OCI-LY1 (cell line): ENCODE measurements around the gene LBHD2.
"Not testable (repeated sequence)": the region's sequence is repeated elsewhere in the genome, so short reads cannot be mapped to it uniquely, and the experiment has no call there.

Experiments
- H2AFZ ChIP-seq: fragments of 200-600 bp; sonication (generic), shearing (Covaris generic); 2 replicates; pipeline ENCODE4 v1.6.0; 2014; ENCODE audit warnings: antibody characterized with exemption, mild to moderate bottlenecking, low read length
- H3F3A ChIP-seq: fragments of 200-600 bp; sonication (generic), shearing (Covaris generic); 2 replicates; pipeline ENCODE4 v1.6.0; 2014; ENCODE audit warnings: mild to moderate bottlenecking, antibody characterized with exemption, low read length, moderate library complexity; ENCODE audit not compliant: insufficient read depth
- H3K27ac ChIP-seq: fragments of 200-600 bp; sonication (generic); 2 replicates; pipeline ENCODE4 v1.5.1; 2014; ENCODE audit warnings: low read length, mixed run types, mild to moderate bottlenecking, low read depth; ENCODE audit not compliant: poor library complexity, severe bottlenecking
- H3K27me3 ChIP-seq: fragments of 200-600 bp; sonication (generic); 2 replicates; pipeline ENCODE4 v1.6.0; 2014; ENCODE audit warnings: antibody characterized with exemption, mild to moderate bottlenecking, low read length, moderate library complexity; ENCODE audit not compliant: insufficient read depth
- H3K36me3 ChIP-seq: fragments of 200-600 bp; sonication (generic); 2 replicates; pipeline ENCODE4 v1.6.1; 2014; ENCODE audit warnings: mild to moderate bottlenecking, antibody characterized with exemption, low read length, moderate library complexity, mixed read lengths; ENCODE audit not compliant: insufficient read depth
- H3K4me1 ChIP-seq: fragments of 200-600 bp; sonication (generic); 2 replicates; pipeline ENCODE4 v1.5.1; 2014; ENCODE audit warnings: mild to moderate bottlenecking, low read length, moderate library complexity; ENCODE audit not compliant: insufficient read depth, severe bottlenecking
- H3K4me2 ChIP-seq: fragments of 200-600 bp; sonication (generic), shearing (Covaris generic); 2 replicates; pipeline ENCODE4 v1.6.1; 2014; ENCODE audit warnings: low read length
- H3K4me3 ChIP-seq: fragments of 200-600 bp; sonication (generic); 2 replicates; pipeline ENCODE4 v1.5.1; 2014; ENCODE audit warnings: low read length, low read depth, mild to moderate bottlenecking, mixed read lengths; ENCODE audit not compliant: poor library complexity, severe bottlenecking
- H3K79me2 ChIP-seq: fragments of 200-600 bp; shearing (Covaris generic); 2 replicates; pipeline ENCODE4 v1.6.1; 2016; ENCODE audit warnings: mixed run types, low read length, mixed read lengths; ENCODE audit not compliant: insufficient read depth
- H3K9ac ChIP-seq: fragments of 200-600 bp; sonication (generic), shearing (Covaris generic); 2 replicates; pipeline ENCODE4 v1.6.1; 2014; ENCODE audit warnings: mild to moderate bottlenecking, low read length, mixed read lengths
- H3K9me2 ChIP-seq: fragments of 200-600 bp; sonication (generic), shearing (Covaris generic); 2 replicates; pipeline ENCODE4 v1.6.1; 2014; ENCODE audit warnings: low read depth, mild to moderate bottlenecking, low read length, mixed read lengths
- H3K9me3 ChIP-seq: fragments of 200-600 bp; shearing (Covaris generic); 2 replicates; pipeline ENCODE4 v1.6.1; 2014; ENCODE audit warnings: low read length, mixed read lengths
- H4K20me1 ChIP-seq: fragments of 200-600 bp; sonication (generic), shearing (Covaris generic); 2 replicates; pipeline ENCODE4 v1.6.0; 2016; ENCODE audit warnings: mild to moderate bottlenecking, low read length; ENCODE audit not compliant: insufficient read depth
- EZH2 ChIP-seq: fragments of 200-600 bp; sonication (generic), shearing (Covaris generic); IDR thresholded peaks from 2 replicates; pipeline ENCODE4 v1.8.0; 2017; ENCODE audit warnings: borderline replicate concordance, mixed run types, mild to moderate bottlenecking, antibody characterized with exemption, low read length, moderate library complexity, mixed read lengths
- TF ChIP-seq, protein P1 (sequence below): fragments of 200-600 bp; sonication (generic), shearing (Covaris generic); IDR thresholded peaks from 2 replicates; pipeline ENCODE4 v1.5.1; 2017; ENCODE audit warnings: mild to moderate bottlenecking, antibody characterized with exemption, low read length, moderate library complexity, mixed read lengths

Gene LBHD2

DNA sequence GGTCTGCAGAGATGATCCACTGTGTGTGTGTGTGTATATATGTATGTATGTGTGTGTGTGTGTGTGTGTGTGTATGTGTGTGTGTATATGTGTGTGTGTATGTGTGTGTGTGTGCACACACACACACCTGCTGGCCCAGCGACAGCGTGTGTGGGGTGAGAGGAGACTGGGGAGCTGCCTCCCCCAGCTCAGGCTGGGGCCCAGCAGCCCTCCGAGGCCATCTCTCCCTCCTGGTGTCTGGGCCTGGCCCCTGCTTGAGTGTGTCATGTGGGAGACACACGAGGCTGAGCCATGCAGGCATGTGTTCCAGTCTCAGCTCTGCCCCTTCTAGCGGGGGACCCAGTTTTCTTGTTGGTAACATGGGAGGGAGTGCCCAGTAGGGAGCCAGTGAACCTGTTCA, 29.3 kb downstream of the LBHD2 start:
- Histone ChIP-seq H3K79me2 (no peaks in the 10 kb centered on the region), H3K36me3 (no peaks in the 10 kb centered on the region), H2AFZ (no peak overlapping the region), H3K9me2 (no peaks in the 10 kb centered on the region), H3K9me3 (no peaks in the 10 kb centered on the region), H3K27me3 (no peaks in the 10 kb centered on the region; the same call in 1 of the 2 replicates), H3K27ac (no peak overlapping the region), H3K4me3 (no peak overlapping the region), H3F3A (no peaks in the 10 kb centered on the region), H3K4me2 (no peak overlapping the region), H3K4me1 (peaks cover 43% of the 10 kb centered on the region), H4K20me1 (no peaks in the 10 kb centered on the region), H3K9ac (no peak overlapping the region; the same call in 1 of the 2 replicates)
- TF ChIP-seq, protein P1, sequence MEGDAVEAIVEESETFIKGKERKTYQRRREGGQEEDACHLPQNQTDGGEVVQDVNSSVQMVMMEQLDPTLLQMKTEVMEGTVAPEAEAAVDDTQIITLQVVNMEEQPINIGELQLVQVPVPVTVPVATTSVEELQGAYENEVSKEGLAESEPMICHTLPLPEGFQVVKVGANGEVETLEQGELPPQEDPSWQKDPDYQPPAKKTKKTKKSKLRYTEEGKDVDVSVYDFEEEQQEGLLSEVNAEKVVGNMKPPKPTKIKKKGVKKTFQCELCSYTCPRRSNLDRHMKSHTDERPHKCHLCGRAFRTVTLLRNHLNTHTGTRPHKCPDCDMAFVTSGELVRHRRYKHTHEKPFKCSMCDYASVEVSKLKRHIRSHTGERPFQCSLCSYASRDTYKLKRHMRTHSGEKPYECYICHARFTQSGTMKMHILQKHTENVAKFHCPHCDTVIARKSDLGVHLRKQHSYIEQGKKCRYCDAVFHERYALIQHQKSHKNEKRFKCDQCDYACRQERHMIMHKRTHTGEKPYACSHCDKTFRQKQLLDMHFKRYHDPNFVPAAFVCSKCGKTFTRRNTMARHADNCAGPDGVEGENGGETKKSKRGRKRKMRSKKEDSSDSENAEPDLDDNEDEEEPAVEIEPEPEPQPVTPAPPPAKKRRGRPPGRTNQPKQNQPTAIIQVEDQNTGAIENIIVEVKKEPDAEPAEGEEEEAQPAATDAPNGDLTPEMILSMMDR, result no peak
- no peak for TF ChIP-seq EZH2

DNA sequence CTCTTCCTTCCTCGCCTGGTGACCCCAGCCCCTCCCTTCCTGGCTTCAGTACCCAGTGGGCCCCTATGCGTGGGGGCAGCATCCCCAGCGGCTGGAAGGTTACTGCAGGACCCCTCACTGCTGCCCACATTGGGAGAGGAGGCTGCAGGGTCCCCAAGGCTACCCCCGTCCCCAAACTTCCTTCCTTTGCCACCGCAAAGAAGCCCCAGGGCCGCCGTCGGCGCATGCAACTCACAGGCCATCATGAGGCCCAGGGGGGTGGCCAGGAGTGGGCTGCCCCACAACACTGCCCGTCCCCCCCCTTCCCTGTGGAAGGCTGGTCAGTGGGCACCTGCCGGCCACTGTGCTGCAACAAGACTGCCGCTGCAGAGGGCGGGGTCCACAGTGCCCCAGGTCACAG, 29.8 kb downstream of the LBHD2 start:
- Histone ChIP-seq H2AFZ (no peak overlapping the region), H3K36me3 (no peaks in the 10 kb centered on the region), H3K4me1 (peaks cover 43% of the 10 kb centered on the region), H3K4me3 (no peak overlapping the region), H3K9me2 (no peaks in the 10 kb centered on the region), H3K4me2 (no peak overlapping the region), H3K9me3 (no peaks in the 10 kb centered on the region), H3K9ac (no peak overlapping the region), H3F3A (no peaks in the 10 kb centered on the region), H3K27me3 (no peaks in the 10 kb centered on the region; the same call in 1 of the 2 replicates), H3K27ac (no peak overlapping the region), H3K79me2 (no peaks in the 10 kb centered on the region), H4K20me1 (no peaks in the 10 kb centered on the region)
- TF ChIP-seq EZH2, result no peak
- TF ChIP-seq, protein P1, result no peak

DNA sequence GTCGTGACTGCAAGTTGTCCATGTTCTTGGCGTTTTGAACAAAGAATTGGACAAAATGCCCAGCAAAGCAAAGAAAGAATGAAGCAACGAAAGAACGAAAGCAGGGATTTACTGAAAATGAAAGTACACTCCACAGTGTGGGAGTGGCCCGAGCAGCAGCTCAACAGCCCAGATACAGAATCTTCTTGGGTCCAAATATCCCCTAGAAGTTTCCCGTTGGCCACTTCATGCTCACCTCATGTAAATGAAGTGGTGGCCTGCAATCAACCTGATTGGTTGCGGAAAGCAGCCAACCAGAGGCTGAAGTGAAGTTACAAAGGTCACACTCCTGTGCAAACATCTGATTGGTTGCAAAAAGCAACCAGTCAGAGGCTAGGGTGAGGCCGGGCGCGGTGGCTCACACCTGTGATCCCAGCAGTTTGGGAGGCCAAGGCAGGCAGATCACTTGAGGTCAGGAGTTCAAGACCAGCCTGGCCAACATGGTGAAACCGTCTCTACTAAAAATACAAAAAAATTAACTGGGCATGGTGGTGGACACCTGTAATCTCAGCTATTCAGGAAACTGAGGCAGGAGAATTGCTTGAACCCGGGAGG, 31.2 kb downstream of the LBHD2 start:
- H3F3A ChIP-seq, H3K9me2 ChIP-seq, H3K9ac ChIP-seq, H3K4me2 ChIP-seq, H4K20me1 ChIP-seq, H3K36me3 ChIP-seq, H3K4me3 ChIP-seq, H3K9me3 ChIP-seq, H3K79me2 ChIP-seq, H3K27me3 ChIP-seq, H2AFZ ChIP-seq, H3K27ac ChIP-seq: not testable (repeated sequence)
- H3K4me1 ChIP-seq, result peaks cover 38% of the 10 kb centered on the region

DNA sequence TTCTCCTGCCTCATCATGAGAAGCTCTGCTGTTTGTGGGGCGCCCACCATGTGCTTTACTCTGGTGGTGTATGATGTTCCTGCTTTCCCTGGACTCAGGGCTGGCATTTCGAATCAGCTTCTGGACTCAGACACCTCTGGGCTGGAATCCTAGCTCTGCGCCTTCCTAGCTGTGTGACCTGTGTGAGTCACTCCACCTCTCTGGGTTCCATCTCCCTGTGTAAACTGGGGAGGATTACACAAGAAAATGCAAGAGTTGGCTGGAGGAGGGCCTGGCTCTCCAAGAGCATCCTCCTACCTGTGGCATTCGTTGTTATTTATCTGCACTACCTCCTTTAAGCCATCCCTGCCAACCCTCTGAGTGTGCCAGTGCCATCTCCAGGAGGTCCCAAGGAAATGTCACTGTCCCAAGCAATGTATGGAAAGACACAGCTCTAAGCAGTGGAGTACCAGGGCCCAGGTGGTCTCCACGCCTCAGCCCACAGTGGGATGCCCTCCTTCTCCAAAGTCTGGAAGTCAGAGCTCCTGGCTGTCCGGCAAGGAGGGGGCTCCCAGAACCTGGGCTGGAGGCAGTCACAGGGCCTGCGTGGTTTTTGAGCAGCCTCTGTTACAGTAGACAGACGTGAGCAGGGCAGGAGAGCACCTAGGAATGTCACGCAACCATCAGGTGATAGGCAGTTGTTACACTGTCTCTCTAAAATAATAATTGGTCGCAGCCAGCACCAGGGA, 32.0 kb downstream of the LBHD2 start:
- no peak for TF ChIP-seq EZH2
- TF ChIP-seq, protein P1, result no peak
- no peak overlapping the region for H2AFZ ChIP-seq
- H3K4me3 ChIP-seq, result no peak overlapping the region
- no peak overlapping the region for H3K9ac ChIP-seq
- H3K4me1 ChIP-seq, result peaks cover 37% of the 10 kb centered on the region
- H3K9me3 ChIP-seq, result no peaks in the 10 kb centered on the region
- H3K9me2 ChIP-seq, result no peaks in the 10 kb centered on the region
- no peaks in the 10 kb centered on the region for H3F3A ChIP-seq
- H3K4me2 ChIP-seq, result no peak overlapping the region
- H3K36me3 ChIP-seq, result no peaks in the 10 kb centered on the region
- no peaks in the 10 kb centered on the region for H3K27me3 ChIP-seq
- H3K27ac ChIP-seq, result no peak overlapping the region
- H3K79me2 ChIP-seq, result no peaks in the 10 kb centered on the region
- H4K20me1 ChIP-seq, result no peaks in the 10 kb centered on the region
